ENCODE results near the gene GSTT4.
"Not testable (repeated sequence)": the region's sequence is repeated elsewhere in the genome, so short reads cannot be mapped to it uniquely, and the experiment has no call there.

Gene GSTT4

GRCh38 chr22:23952794-23953405 lies 52.4 kb downstream of the GSTT4 start:
- DNase-seq (ENCODE audit: low read depth): not testable (repeated sequence)

- not testable (repeated sequence) for DNase-seq (ENCODE audit: low read depth)
These were observed 53.9 kb downstream of the GSTT4 start for GRCh38 chr22:23951383-23951782.

- DNase-seq (ENCODE audit: low read depth): not testable (repeated sequence)
These were observed 55.5 kb downstream of the GSTT4 start for GRCh38 chr22:23949764-23950163.
